ENCODE results near the gene G3BP2. TPM values are rescaled to one million over a fixed set of nuclear protein-coding genes. Genes with fewer than 3 reads are reported as not detected.

The G3BP2 gene
- total and polyA plus RNA-seq, 2 of the 8 experiments (the other 6 are each of a cell fraction or from before 2014, with no cell fraction given): 83.7 to 378 TPM

GRCh38 chr4:75672461-75673026 is 667 bp downstream of the G3BP2 start (continued):
- TF ChIP-seq RBBP5 (IDR thresholded peaks at IDR 0.05; ENCODE audit: borderline replicate concordance, low read depth, low read length) (peak; percentile 49; the same call in 1 of the 2 replicates), RNF2 (IDR thresholded peaks at IDR 0.05; ENCODE audit: borderline replicate concordance, low read depth, low read length, missing control alignments, poor library complexity, severe bottlenecking) (no peak), CEBPB (IDR thresholded peaks at IDR 0.05; ENCODE audit: low read depth, low read length) (no peak), TCF12 (IDR thresholded peaks at IDR 0.05; ENCODE audit: low read depth, low read length) (no peak), TAF7 (optimal IDR thresholded peaks at IDR 0.05; ENCODE audit: borderline replicate concordance, low read depth, low read length) (no peak), SP4 (IDR thresholded peaks at IDR 0.05; ENCODE audit: low read length) (no peak), RXRA (IDR thresholded peaks at IDR 0.05; ENCODE audit: insufficient read depth, low read depth, low read length) (no peak), SP1 (IDR thresholded peaks at IDR 0.05; ENCODE audit: low read depth, low read length) (no peak), SUZ12 (IDR thresholded peaks at IDR 0.05; ENCODE audit: low read length) (no peak), ASH2L (IDR thresholded peaks at IDR 0.05; ENCODE audit: low read length) (peak; percentile 80), CBX8 (IDR thresholded peaks at IDR 0.05; ENCODE audit: borderline replicate concordance, low read depth, low read length) (no peak), USF2 (IDR thresholded peaks at IDR 0.05; ENCODE audit: low read length) (no peak), SIX5 (IDR thresholded peaks at IDR 0.05; ENCODE audit: low read depth, low read length) (no peak), EP300 (IDR thresholded peaks at IDR 0.05; ENCODE audit: borderline replicate concordance in 1 of 2, low read depth in 2 of 2, low read length in 2 of 2) (no peak), CTBP2 (IDR thresholded peaks at IDR 0.05; ENCODE audit: borderline replicate concordance, insufficient read depth, insufficient read length, low read length) (no peak), KDM1A (IDR thresholded peaks at IDR 0.05; ENCODE audit: borderline replicate concordance, low read length) (no peak), PHF8 (conservative IDR thresholded peaks at IDR 0.05; ENCODE audit: low read depth, low read length) (no peak), YY1 (IDR thresholded peaks at IDR 0.05; ENCODE audit: low read depth, low read length) (peak; percentile 65; the same call in 1 of the 2 replicates), SRF (IDR thresholded peaks at IDR 0.05; ENCODE audit: low read depth, low read length) (no peak), JUND (IDR thresholded peaks at IDR 0.05; ENCODE audit: low read length) (no peak), CBX5 (IDR thresholded peaks at IDR 0.05; ENCODE audit: low read depth, low read length) (no peak), GABPA (IDR thresholded peaks at IDR 0.05; ENCODE audit: borderline replicate concordance, insufficient read depth, low read length) (no peak), SAP30 (IDR thresholded peaks at IDR 0.05; ENCODE audit: insufficient read depth, insufficient replicate concordance, low read length) (peak; percentile 23)
